GM19452 (cell line): ENCODE results near the gene PCDHA10.
"Not testable (repeated sequence)": the region's sequence is repeated elsewhere in the genome, so short reads cannot be mapped to it uniquely, and the experiment has no call there.

ENCODE experiments used
- ATAC-seq: cut with Tn5 transposase; IDR thresholded peaks from one replicate; pipeline ENCODE4 v1.9.1; 2021; ENCODE audit not compliant: unreplicated experiment

PCDHA10 gene

DNA sequence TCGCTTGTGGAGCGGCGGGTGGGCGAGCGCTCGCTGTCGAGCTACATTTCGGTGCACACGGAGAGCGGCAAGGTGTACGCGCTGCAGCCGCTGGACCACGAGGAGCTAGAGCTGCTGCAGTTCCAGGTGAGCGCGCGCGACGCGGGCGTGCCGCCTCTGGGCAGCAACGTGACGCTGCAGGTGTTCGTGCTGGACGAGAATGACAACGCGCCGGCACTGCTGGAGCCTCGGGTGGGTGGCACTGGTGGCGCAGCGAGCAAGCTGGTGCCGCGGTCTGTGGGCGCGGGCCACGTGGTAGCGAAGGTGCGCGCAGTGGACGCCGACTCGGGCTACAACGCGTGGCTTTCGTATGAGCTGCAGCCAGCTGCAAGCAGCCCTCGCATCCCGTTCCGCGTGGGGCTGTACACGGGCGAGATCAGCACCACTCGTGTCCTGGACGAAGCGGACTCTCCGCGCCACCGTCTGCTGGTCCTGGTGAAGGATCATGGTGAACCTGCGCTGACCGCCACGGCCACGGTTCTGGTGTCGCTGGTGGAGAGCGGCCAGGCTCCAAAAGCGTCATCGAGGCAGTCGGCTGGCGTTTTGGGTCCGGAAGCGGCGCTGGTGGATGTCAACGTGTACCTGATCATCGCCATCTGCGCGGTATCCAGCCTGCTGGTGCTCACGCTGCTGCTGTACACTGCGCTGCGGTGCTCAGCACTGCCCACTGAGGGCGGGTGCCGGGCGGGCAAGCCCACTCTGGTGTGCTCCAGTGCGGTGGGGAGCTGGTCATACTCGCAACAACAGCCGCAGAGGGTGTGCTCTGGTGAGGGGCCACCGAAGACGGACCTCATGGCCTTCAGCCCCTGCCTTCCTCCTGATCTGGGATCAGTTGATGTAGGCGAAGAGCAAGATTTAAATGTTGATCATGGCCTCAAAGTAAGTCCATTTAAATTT is 12.6 kb upstream of the PCDHA10 start:
- no peak for ATAC-seq

DNA sequence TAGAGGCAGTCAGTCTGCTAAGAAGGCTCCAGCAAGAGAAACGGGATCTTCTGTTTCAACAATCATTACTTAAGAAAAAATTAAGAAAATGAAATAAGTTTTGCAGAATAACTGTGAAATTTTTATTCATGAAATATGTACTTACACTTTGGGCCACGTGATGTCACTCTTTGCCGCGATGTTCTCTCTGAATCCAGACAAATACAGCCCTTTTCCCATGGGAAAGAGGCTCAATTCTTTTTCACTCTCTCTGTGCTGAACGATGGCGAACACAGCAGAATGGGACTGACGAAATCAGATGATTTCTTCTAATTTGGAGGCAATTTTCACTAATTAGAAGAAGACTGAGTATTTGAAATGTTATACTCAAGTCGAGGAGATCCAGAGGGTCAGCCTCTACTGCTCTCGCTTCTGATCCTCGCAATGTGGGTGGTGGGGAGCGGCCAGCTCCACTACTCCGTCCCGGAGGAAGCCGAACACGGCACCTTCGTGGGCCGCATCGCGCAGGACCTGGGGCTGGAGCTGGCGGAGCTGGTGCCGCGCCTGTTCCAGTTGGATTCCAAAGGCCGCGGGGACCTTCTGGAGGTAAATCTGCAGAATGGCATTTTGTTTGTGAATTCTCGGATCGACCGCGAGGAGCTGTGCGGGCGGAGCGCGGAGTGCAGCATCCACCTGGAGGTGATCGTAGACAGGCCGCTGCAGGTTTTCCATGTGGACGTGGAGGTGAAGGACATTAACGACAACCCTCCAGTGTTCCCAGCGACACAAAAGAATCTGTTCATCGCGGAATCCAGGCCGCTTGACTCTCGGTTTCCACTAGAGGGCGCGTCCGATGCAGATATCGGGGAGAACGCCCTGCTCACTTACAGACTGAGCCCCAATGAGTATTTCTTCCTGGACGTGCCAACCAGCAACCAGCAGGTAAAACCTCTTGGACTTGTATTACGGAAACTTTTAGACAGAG is 7.3 kb upstream of the PCDHA10 start, which contains the start of gene PCDHA9:
PCDHA9 (plus strand) TSS at position 244 of the 964 bp plus-strand sequence; CDS start at position 358, 114 bp downstream.
- ATAC-seq, result not testable (repeated sequence)

DNA sequence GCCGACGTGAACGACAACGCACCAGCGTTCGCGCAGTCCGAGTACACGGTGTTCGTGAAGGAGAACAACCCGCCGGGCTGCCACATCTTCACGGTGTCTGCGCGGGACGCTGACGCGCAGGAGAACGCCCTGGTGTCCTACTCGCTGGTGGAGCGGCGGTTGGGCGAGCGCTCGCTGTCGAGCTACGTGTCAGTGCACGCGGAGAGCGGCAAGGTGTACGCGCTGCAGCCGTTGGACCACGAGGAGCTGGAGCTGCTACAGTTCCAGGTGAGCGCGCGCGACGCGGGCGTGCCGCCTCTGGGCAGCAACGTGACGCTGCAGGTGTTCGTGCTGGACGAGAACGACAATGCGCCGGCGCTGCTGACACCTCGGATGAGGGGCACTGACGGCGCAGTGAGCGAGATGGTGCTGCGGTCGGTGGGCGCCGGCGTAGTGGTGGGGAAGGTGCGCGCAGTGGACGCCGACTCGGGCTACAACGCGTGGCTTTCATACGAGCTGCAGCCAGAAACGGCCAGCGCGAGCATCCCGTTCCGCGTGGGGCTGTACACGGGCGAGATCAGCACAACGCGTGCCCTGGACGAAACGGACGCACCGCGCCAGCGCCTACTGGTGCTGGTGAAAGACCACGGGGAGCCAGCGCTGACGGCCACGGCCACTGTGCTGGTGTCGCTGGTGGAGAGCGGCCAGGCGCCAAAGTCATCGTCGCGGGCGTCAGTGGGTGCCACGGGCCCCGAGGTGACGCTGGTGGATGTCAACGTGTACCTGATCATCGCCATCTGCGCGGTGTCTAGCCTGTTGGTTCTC is 5.7 kb upstream of the PCDHA10 start:
- not testable (repeated sequence) for ATAC-seq

DNA sequence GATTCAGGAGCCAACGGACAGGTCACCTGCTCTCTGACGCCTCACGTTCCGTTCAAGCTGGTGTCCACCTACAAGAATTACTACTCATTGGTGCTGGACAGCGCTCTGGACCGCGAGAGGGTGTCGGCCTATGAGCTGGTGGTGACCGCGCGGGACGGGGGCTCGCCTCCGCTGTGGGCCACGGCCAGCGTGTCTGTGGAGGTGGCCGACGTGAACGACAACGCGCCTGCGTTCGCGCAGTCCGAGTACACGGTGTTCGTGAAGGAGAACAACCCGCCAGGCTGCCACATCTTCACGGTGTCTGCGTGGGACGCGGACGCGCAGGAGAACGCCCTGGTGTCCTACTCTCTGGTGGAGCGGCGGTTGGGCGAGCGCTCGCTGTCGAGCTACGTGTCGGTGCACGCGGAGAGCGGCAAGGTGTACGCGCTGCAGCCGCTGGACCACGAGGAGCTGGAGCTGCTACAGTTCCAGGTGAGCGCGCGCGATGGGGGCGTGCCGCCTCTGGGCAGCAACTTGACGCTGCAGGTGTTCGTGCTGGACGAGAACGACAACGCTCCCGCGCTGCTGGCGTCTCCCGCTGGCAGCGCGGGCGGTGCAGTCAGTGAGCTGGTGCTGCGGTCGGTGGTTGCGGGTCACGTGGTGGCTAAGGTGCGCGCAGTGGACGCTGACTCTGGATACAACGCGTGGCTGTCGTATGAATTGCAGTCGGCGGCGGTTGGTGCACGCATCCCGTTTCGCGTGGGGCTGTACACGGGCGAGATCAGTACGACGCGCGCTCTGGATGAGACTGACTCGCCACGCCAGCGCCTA is 1.7 kb downstream of the PCDHA10 start:
- no peak for ATAC-seq

DNA sequence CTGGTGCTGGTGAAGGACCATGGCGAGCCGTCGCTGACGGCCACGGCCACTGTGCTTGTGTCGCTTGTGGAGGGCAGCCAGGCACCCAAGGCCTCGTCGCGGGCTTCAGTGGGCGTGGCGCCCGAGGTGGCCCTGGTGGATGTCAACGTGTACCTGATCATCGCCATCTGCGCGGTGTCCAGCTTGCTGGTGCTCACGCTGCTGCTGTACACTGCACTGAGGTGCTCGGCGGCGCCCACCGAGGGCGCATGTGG is 2.2 kb downstream of the PCDHA10 start:
- ATAC-seq, result no peak

DNA sequence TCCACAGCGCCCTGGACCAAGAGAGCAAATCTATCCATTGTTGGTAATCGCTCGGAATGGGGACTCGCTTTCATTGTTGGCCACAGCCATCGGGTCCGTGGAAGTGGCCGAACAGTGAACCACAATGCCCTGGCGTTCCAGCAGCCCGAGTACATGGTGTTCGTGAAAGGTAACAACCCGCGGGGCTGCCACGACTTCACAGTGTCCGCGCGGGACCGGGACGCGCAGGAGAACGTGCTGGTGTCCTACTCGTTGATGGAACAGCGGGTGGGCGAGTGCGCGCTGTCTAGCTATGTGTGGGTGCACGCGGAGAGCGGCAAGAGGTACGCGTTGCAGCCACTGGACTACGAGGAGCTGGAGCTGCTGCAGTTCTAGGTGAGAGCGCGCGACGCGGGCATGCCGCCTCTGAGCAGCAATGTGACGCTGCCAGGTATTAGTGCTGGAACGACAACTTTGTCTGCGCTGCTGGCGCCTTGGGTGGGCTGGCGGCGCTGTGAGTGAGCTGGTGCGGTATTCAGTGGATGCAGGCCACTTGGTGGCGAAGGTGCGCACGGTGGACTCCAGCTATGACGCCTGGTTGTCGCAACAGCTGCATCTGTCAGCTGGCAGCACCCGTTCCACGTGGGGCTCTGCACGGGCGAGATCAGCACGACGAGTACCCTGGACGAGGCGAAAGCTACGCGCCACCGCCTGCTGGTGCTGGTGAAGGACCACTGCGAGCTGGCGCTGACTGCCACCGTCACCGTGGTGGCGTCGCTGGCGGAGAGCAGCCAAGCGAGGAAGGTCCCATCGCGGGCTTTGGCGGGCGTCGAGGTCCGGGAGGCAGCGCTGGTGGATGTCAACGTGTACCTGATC is 7.0 kb downstream of the PCDHA10 start:
- ATAC-seq, result no peak

DNA sequence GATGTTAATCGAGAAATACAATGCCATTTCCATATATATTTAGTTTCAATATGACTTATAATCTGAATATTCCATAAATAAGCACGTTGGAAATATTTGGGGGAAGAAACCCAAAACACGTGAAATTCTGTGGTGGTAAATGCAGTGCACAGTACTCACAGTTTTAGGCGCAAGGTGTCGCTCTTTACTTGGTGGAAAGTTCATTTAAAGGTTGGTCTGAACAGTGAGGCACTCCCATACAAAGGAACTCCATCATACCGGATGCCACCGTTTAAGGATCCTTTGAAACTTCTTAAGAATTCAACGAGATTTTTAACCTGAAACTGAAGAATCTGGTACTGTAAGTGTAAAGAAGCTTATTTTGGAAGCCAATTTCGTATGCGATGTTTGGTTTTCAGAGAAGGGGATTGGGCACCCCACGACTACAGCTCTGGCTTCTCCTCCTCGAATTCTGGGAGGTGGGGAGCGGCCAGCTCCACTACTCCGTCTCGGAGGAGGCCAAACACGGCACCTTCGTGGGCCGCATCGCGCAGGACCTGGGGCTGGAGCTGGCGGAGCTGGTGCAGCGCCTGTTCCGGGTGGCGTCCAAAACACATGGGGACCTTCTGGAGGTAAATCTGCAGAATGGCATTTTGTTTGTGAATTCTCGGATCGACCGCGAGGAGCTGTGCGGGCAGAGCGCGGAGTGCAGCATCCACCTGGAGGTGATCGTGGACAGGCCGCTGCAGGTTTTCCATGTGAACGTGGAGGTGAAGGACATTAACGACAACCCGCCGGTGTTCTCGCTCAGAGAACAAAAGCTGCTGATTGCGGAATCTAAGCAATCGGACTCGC is 13.2 kb downstream of the PCDHA10 start, which contains the start of gene PCDHA11:
PCDHA11 (plus strand) TSS at position 237 of the 834 bp plus-strand sequence; CDS start at position 384, 147 bp downstream.
- no peak for ATAC-seq

DNA sequence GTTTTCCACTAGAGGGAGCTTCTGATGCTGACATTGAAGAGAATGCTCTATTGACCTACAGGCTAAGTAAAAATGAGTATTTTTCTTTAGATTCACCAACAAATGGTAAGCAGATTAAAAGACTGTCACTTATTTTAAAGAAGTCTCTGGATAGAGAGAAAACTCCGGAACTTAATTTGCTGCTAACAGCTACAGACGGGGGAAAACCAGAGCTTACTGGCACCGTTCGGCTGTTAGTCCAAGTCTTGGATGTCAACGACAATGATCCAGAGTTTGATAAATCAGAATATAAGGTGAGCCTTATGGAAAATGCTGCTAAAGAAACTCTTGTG is 13.8 kb downstream of the PCDHA10 start:
- ATAC-seq, result no peak

DNA sequence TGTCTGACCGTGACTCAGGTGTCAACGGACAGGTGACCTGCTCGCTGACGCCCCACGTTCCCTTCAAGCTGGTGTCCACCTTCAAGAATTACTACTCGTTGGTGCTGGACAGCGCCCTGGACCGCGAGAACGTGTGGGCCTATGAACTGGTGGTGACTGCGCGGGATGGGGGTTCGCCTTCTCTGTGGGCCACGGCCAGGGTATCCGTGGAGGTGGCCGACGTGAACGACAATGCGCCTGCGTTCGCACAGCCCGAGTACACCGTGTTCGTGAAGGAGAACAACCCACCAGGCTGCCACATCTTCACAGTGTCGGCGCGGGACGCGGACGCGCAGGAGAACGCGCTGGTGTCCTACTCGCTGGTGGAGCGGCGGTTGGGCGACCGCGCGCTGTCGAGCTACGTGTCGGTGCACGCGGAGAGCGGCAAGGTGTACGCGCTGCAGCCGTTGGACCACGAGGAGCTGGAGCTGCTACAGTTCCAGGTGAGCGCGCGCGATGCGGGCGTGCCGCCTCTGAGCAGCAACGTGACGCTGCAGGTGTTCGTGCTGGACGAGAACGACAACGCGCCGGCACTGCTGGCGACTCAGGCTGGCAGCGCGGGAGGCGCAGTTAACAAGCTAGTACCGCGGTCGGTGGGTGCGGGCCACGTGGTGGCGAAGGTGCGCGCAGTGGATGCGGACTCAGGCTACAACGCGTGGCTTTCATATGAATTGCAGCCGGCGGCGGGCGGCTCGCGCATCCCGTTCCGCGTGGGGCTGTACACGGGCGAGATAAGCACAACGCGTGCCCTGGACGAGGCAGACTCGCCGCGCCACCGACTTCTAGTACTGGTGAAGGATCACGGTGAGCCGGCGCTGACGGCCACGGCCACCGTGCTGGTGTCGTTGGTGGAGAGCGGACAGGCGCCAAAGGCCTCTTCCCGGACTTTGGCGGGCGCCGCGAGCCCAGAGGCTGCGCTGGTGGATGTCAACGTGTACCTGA is 14.8 kb downstream of the PCDHA10 start:
- ATAC-seq, result no peak

DNA sequence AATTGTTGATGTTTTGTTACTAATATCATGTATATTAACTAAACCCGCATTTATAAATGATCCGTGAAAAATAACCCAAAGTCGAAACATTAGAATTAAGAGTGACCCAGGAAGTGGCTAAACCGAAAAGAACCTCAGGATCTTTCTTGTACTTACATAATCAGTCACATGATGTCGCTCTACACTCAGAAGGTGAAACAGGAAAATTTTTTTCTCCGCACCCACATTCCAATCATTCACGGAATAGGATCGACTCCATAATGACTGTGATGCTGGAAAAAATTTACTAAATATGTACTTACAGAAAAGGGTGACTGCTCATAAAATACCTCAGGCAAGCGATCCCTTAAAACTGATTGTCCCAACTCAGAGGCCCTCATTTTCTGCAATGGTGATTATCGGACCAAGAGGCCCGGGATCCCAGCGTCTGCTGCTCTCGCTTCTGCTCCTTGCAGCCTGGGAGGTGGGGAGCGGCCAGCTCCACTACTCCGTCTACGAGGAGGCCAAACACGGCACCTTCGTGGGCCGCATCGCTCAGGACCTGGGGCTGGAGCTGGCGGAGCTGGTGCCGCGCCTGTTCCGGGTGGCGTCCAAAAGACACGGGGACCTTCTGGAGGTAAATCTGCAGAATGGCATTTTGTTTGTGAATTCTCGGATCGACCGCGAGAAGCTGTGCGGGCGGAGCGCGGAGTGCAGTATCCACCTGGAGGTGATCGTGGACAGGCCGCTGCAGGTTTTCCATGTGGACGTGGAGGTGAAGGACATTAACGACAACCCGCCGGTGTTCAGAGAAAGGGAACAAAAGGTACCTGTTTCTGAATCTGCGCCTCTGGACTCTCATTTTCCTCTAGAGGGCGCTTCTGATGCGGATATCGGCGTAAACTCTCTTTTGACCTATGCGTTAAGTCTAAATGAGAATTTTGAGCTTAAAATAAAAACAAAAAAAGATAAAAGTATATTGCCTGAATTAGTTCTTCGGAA is 19.7 kb downstream of the PCDHA10 start, which contains the start of gene PCDHA12:
PCDHA12 (plus strand) TSS at position 224 of the 981 bp plus-strand sequence; CDS start at position 389, 165 bp downstream.
- no peak for ATAC-seq

DNA sequence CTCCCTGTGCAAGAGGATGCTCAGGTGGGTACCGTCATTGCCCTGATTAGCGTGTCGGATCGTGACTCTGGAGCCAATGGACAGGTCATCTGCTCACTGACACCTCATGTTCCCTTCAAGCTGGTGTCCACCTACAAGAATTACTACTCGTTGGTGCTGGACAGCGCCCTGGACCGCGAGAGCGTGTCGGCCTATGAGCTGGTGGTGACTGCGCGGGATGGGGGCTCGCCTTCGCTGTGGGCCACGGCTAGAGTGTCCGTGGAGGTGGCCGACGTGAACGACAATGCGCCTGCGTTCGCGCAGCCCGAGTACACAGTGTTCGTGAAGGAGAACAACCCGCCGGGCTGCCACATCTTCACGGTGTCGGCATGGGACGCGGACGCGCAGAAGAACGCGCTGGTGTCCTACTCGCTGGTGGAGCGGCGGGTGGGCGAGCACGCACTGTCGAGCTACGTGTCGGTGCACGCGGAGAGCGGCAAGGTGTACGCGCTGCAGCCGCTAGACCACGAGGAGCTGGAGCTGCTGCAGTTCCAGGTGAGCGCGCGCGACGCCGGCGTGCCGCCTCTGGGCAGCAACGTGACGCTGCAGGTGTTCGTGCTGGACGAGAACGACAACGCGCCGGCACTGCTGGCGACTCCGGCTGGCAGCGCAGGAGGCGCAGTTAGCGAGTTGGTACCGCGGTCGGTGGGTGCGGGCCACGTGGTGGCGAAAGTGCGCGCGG is 21.0 kb downstream of the PCDHA10 start:
- ATAC-seq, result not testable (repeated sequence)

DNA sequence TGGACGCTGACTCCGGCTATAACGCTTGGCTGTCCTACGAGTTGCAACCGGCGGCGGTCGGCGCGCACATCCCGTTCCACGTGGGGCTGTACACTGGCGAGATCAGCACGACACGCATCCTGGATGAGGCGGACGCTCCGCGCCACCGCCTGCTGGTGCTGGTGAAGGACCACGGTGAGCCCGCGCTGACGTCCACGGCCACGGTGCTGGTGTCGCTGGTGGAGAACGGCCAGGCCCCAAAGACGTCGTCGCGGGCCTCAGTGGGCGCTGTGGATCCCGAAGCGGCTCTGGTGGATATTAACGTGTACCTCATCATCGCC is 21.5 kb downstream of the PCDHA10 start:
- ATAC-seq, result no peak

DNA sequence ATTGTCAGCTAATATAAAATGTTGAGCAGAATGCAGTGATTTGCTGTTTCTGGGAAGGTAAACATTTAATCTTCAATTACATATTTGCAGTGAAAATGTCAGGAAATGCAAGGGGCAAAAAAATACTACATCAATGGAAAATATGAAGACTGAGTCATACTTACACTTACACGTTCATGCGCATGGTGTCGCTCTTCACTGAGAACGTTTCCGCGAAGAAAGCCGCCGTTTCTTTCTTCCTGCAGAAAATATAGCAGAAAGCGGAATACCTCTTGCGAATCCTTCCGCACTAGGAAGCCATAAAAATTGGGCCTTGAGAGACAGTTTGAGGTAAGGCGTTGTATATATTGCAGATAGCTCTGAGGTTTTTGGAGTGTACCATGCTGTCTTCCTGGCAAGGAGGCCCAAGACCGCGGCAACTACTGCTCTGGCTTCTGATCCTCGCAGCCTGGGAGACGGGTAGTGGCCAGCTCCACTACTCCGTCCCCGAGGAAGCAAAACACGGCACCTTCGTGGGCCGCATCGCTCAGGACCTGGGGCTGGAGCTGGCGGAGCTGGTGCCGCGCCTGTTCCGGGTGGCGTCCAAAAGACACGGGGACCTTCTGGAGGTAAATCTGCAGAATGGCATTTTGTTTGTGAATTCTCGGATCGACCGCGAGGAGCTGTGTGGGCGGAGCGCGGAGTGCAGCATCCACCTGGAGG is 26.3 kb downstream of the PCDHA10 start, which contains the start of gene PCDHA13:
PCDHA13 (plus strand) TSS at position 236 of the 702 bp plus-strand sequence; CDS start at position 381, 145 bp downstream.
- ATAC-seq, result no peak

DNA sequence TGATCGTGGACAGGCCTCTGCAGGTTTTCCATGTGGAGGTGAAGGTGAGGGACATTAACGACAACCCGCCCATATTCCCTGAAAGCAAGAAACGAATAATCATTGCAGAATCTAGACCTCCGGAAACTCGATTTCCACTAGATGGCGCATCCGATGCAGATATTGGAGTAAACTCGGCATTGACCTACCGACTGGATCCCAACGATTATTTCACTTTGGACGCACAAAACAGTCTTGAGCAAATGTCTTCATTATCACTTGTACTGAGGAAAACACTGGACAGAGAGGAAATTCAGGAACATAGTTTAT is 26.8 kb downstream of the PCDHA10 start:
- ATAC-seq, result no peak

DNA sequence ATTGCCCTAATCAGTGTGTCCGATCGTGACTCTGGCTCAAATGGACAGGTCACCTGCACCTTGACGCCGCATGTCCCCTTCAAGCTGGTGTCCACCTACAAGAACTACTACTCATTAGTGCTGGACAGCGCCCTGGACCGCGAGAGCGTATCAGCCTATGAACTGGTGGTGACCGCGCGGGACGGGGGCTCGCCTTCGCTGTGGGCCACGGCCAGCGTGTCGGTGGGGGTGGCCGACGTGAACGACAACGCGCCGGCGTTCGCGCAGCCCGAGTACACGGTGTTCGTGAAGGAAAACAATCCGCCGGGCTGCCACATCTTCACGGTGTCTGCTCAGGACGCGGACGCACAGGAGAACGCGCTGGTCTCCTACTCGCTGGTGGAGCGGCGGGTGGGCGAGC is 27.7 kb downstream of the PCDHA10 start:
- ATAC-seq, result no peak
